Measurements from ENCODE around the gene MED27. TPM values are rescaled to one million over a fixed set of nuclear protein-coding genes. Genes with fewer than 3 reads are reported as not detected.

The MED27 gene
- total and polyA plus RNA-seq, 2 of the 8 experiments (the other 6 are each of a cell fraction or from before 2014, with no cell fraction given) = 29.9 to 56.5 TPM

- Histone ChIP-seq H2AFZ (ENCODE audit: low read length) (no peak overlapping the region), H2BK12ac (ENCODE audit: low read depth, low read length) (no peak overlapping the region), H3K14ac (ENCODE audit: insufficient read length) (no peak overlapping the region), H3K4me2 (ENCODE audit: insufficient read depth in 1 of 2, low read depth in 2 of 2, low read length in 2 of 2) (no peak overlapping the region), H3K4me1 (replicated peaks in 1 of 4; ENCODE audit: control insufficient read depth in 3 of 4, insufficient read depth in 4 of 4, low read length in 3 of 4) (no peaks in the 10 kb centered on the region), H2BK15ac (ENCODE audit: low read length) (no peak overlapping the region), H3K9me3 (ENCODE audit: insufficient read depth in 2 of 2, low read depth in 1 of 2, low read length in 1 of 2) (no peaks in the 10 kb centered on the region), H2BK20ac (ENCODE audit: low read length) (no peak overlapping the region), H3K56ac (replicated peaks; ENCODE audit: insufficient read length, low read depth, low read length) (no peak overlapping the region), H3K18ac (ENCODE audit: extremely low read depth, low read length) (no peak overlapping the region), H4K5ac (ENCODE audit: insufficient read length, low read depth, low read length) (no peak overlapping the region), H3K79me1 (ENCODE audit: low read depth, low read length) (no peaks in the 10 kb centered on the region), H2AK5ac (ENCODE audit: low read depth, low read length) (no peak overlapping the region), H4K8ac (ENCODE audit: extremely low read depth, insufficient read depth, low read length) (no peak overlapping the region), H3K27ac (ENCODE audit: low read depth, low read length) (no peak overlapping the region), H3K23ac (ENCODE audit: insufficient read length) (no peak overlapping the region), H3K9ac (replicated peaks in 1 of 4; ENCODE audit: extremely low read depth in 1 of 4, low read depth in 3 of 4, low read length in 3 of 4) (no peak overlapping the region), H3K4ac (replicated peaks; ENCODE audit: insufficient read length, low read depth, low read length) (no peak overlapping the region), H4K20me1 (replicated peaks in 1 of 2; ENCODE audit: control insufficient read depth in 1 of 2, insufficient read depth in 2 of 2, low read length in 2 of 2) (no peaks in the 10 kb centered on the region), H2BK5ac (ENCODE audit: low read depth, low read length) (no peak overlapping the region), H2BK120ac (replicated peaks; ENCODE audit: low read depth, low read length) (no peak overlapping the region), H3K4me3 (ENCODE audit: extremely low read depth in 1 of 4, insufficient read depth in 2 of 4, low read depth in 3 of 4, low read length in 4 of 4) (no peak overlapping the region), H3K27me3 (replicated peaks in 1 of 4; ENCODE audit: control insufficient read depth in 3 of 4, extremely low read depth in 1 of 4, insufficient read depth in 3 of 4, low read length in 3 of 4) (no peaks in the 10 kb centered on the region), H3K36me3 (ENCODE audit: control insufficient read depth in 2 of 4, insufficient read depth in 4 of 4, low read length in 3 of 4) (no peaks in the 10 kb centered on the region), H3K79me2 (ENCODE audit: control insufficient read depth in 1 of 2, insufficient read depth in 2 of 2, low read length in 2 of 2) (no peaks in the 10 kb centered on the region), H3K23me2 (ENCODE audit: low read depth, low read length) (no peaks in the 10 kb centered on the region), H4K91ac (replicated peaks; ENCODE audit: insufficient read length, low read length) (no peak overlapping the region)
- DNase-seq (ENCODE audit: low read depth in 1 of 2, low spot score in 2 of 2) (no peak), FAIRE-seq (no peak)
- POLR2A ChIA-PET (ENCODE audit: partially characterized antibody) = no interaction called here
- 82% methylated on average over 2 of the region's 2 CpGs; no CpG with 5 or more reads in 1 of the 2 experiments for WGBS, 2 experiments (ENCODE audit: extremely low coverage in 1 of 2, insufficient coverage in 1 of 2, insufficient read length in 1 of 2, insufficient replicate concordance in 2 of 2, low coverage in 1 of 2, low lambda C conversion rate in 2 of 2, missing lambda C conversion rate in 1 of 2)
- CTCF ChIA-PET (ENCODE audit: partially characterized antibody) = interaction anchor here (0.6 to 4.9 kb wide), 8 partner anchors 9 to 299 kb away, joined by 3 to 17 read pairs (median 5); no protein-coding TSS in a partner anchor
- no peak for TF ChIP-seq TBP (IDR thresholded peaks at IDR 0.05; ENCODE audit: low read depth, low read length)
- no peak for TF ChIP-seq POU5F1 (IDR thresholded peaks at IDR 0.05; ENCODE audit: low read depth, low read length)
- TF ChIP-seq USF2 (IDR thresholded peaks at IDR 0.05; ENCODE audit: low read length) = no peak
- no peak for TF ChIP-seq YY1 (IDR thresholded peaks at IDR 0.05; ENCODE audit: low read depth, low read length)
- TF ChIP-seq RAD21 (IDR thresholded peaks at IDR 0.05 in 1 of 2, conservative IDR thresholded peaks at IDR 0.05 in 1 of 2; ENCODE audit: low read depth in 2 of 2, low read length in 2 of 2) = no peak
- no peak for TF ChIP-seq CTBP2 (IDR thresholded peaks at IDR 0.05; ENCODE audit: borderline replicate concordance, insufficient read depth, insufficient read length, low read length)
- no peak for TF ChIP-seq CTCF (IDR thresholded peaks at IDR 0.05; ENCODE audit: control extremely low read depth in 1 of 3, insufficient read depth in 1 of 3, low read depth in 1 of 3, low read length in 3 of 3)
- no peak for TF ChIP-seq FOSL1 (IDR thresholded peaks at IDR 0.05; ENCODE audit: insufficient read depth, low read depth, low read length)
- no peak for TF ChIP-seq SP1 (IDR thresholded peaks at IDR 0.05; ENCODE audit: low read depth, low read length)
- TF ChIP-seq BCL11A (IDR thresholded peaks at IDR 0.05; ENCODE audit: low read depth in 2 of 2, low read length in 2 of 2) = no peak
Observed at GRCh38 chr9:131826053-131826452, 253.6 kb downstream of the MED27 start.
